Measurements from ENCODE around the gene ADAMTSL3. TPM values are rescaled to one million over a fixed set of nuclear protein-coding genes. Genes with fewer than 3 reads are reported as not detected.
A peak's percentile ranks its signal among the peaks of the same experiment; 100 is the strongest.

Gene ADAMTSL3
- total RNA-seq, 1 experiment from 2014 or later = 0.07 TPM

DNA sequence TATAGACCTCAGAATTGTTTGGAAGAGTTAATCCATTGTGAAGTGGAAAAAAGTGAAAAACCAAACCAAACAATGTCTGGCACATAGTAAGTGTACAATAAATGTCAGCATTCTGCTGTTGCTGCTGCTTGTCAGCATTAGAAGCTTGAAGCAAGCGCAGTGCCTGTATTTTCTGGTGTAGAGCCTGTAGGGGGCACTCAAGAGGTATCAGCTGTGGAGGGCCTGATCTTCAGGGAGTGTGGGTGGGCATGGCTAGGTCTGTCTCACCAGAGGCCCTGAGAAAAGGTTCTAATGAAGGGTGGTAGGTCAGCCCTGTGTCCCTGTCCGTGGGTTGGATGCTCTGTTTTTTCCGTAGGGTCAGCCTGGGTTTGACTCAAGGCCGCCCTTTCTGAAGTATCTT, 3.6 kb downstream of the ADAMTSL3 start:
- H3K4me1 Mint-ChIP-seq (ENCODE audit: low read depth, unreplicated experiment) = peaks cover 12% of the 10 kb centered on the region
- no peaks in the 10 kb centered on the region for H3K36me3 Mint-ChIP-seq (ENCODE audit: insufficient read depth, unreplicated experiment)
- H3K27ac Mint-ChIP-seq (ENCODE audit: unreplicated experiment) = no peak overlapping the region
- POLR2A ChIA-PET = no interaction called here
- H3K4me3 ChIP-seq (ENCODE audit: low read depth, low read length) = no peak overlapping the region
- CTCF ChIA-PET = no interaction called here
- no peaks in the 10 kb centered on the region for H3K27me3 ChIP-seq (replicated peaks; ENCODE audit: control insufficient read depth, insufficient read depth, low read length)
- no peaks in the 10 kb centered on the region for H3K9me3 ChIP-seq
- H3K36me3 ChIP-seq (ENCODE audit: control insufficient read depth, insufficient read depth, low read length) = no peaks in the 10 kb centered on the region
- no peaks in the 10 kb centered on the region for H3K27me3 Mint-ChIP-seq (ENCODE audit: insufficient read depth, unreplicated experiment)
- intact Hi-C loops (cut with micrococcal nuclease; ENCODE audit: unreplicated experiment) = no loop called here
- peaks cover 8% of the 10 kb centered on the region for H3K4me1 ChIP-seq
- TF ChIP-seq, protein P1, sequence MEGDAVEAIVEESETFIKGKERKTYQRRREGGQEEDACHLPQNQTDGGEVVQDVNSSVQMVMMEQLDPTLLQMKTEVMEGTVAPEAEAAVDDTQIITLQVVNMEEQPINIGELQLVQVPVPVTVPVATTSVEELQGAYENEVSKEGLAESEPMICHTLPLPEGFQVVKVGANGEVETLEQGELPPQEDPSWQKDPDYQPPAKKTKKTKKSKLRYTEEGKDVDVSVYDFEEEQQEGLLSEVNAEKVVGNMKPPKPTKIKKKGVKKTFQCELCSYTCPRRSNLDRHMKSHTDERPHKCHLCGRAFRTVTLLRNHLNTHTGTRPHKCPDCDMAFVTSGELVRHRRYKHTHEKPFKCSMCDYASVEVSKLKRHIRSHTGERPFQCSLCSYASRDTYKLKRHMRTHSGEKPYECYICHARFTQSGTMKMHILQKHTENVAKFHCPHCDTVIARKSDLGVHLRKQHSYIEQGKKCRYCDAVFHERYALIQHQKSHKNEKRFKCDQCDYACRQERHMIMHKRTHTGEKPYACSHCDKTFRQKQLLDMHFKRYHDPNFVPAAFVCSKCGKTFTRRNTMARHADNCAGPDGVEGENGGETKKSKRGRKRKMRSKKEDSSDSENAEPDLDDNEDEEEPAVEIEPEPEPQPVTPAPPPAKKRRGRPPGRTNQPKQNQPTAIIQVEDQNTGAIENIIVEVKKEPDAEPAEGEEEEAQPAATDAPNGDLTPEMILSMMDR (IDR thresholded peaks at IDR 0.05; ENCODE audit: insufficient read depth in 1 of 2, low read depth in 1 of 2, low read length in 1 of 2, severe bottlenecking in 1 of 2, unreplicated experiment in 1 of 2) = peak in 1 of 2 experiments; percentile 20
- no peaks in the 10 kb centered on the region for H3K9me3 Mint-ChIP-seq (ENCODE audit: unreplicated experiment)
- no TSS peak for BruUV-seq (replicated peaks)
- no peak overlapping the region for H3K4me3 Mint-ChIP-seq (ENCODE audit: unreplicated experiment)
- no peak for DNase-seq

- no peak overlapping the region for H3K27ac Mint-ChIP-seq (ENCODE audit: unreplicated experiment)
- ChIA-PET POLR2A (no interaction called here), CTCF (no interaction called here)
- intact Hi-C loops (cut with micrococcal nuclease; ENCODE audit: unreplicated experiment) = no loop called here
- no peak overlapping the region for H3K4me3 ChIP-seq (ENCODE audit: low read depth, low read length)
- no TSS peak for BruUV-seq (replicated peaks)
- peaks cover under 1% of the 10 kb centered on the region for H3K27me3 Mint-ChIP-seq (ENCODE audit: insufficient read depth, unreplicated experiment)
- H3K36me3 ChIP-seq (ENCODE audit: control insufficient read depth, insufficient read depth, low read length) = no peaks in the 10 kb centered on the region
- H3K4me1 Mint-ChIP-seq (ENCODE audit: low read depth, unreplicated experiment) = peaks cover 12% of the 10 kb centered on the region
- H3K9me3 Mint-ChIP-seq (ENCODE audit: unreplicated experiment) = no peaks in the 10 kb centered on the region
- H3K4me1 ChIP-seq = peaks cover 8% of the 10 kb centered on the region
- H3K27me3 ChIP-seq (replicated peaks; ENCODE audit: control insufficient read depth, insufficient read depth, low read length) = no peaks in the 10 kb centered on the region
- H3K4me3 Mint-ChIP-seq (ENCODE audit: unreplicated experiment) = no peak overlapping the region
- TF ChIP-seq, protein P1 (IDR thresholded peaks at IDR 0.05; ENCODE audit: insufficient read depth in 1 of 2, low read depth in 1 of 2, low read length in 1 of 2, severe bottlenecking in 1 of 2, unreplicated experiment in 1 of 2) = no peak
- H3K9me3 ChIP-seq = no peaks in the 10 kb centered on the region
- DNase-seq = no peak
- H3K36me3 Mint-ChIP-seq (ENCODE audit: insufficient read depth, unreplicated experiment) = no peaks in the 10 kb centered on the region
Measured at GRCh38 chr15:83658430-83659416, 4.8 kb downstream of the ADAMTSL3 start.

DNA sequence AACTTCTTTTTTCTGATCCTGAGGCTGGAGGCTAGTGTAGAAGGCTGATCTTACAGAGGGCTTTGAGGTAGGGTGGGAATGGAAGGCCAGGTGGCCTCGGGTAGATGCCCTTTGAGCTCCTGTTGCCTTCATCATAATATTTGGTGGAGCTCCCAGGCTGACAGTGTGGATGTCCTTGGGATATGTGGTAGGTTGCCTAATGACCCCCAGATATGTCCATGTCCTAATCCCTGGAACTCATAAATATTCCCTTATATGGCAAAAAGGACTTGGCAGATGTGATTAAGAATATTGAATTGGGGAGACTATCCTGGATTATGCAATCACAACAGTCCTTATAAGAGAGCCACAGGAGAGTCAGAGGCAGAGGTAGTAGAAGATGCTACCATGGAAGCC, 5.5 kb downstream of the ADAMTSL3 start:
- H3K27me3 Mint-ChIP-seq (ENCODE audit: insufficient read depth, unreplicated experiment) = peaks cover 4% of the 10 kb centered on the region
- peaks cover 12% of the 10 kb centered on the region for H3K4me1 Mint-ChIP-seq (ENCODE audit: low read depth, unreplicated experiment)
- H3K9me3 Mint-ChIP-seq (ENCODE audit: unreplicated experiment) = no peaks in the 10 kb centered on the region
- Histone ChIP-seq H3K9me3 (no peaks in the 10 kb centered on the region), H3K27me3 (replicated peaks; ENCODE audit: control insufficient read depth, insufficient read depth, low read length) (no peaks in the 10 kb centered on the region), H3K4me1 (peaks cover 8% of the 10 kb centered on the region), H3K36me3 (ENCODE audit: control insufficient read depth, insufficient read depth, low read length) (no peaks in the 10 kb centered on the region), H3K4me3 (ENCODE audit: low read depth, low read length) (no peak overlapping the region)
- TF ChIP-seq, protein P1 (IDR thresholded peaks at IDR 0.05; ENCODE audit: insufficient read depth in 1 of 2, low read depth in 1 of 2, low read length in 1 of 2, severe bottlenecking in 1 of 2, unreplicated experiment in 1 of 2) = no peak
- no peak for DNase-seq
- H3K4me3 Mint-ChIP-seq (ENCODE audit: unreplicated experiment) = no peak overlapping the region
- CTCF ChIA-PET = no interaction called here
- no peak overlapping the region for H3K27ac Mint-ChIP-seq (ENCODE audit: unreplicated experiment)
- BruUV-seq (replicated peaks) = no TSS peak
- no peaks in the 10 kb centered on the region for H3K36me3 Mint-ChIP-seq (ENCODE audit: insufficient read depth, unreplicated experiment)
- POLR2A ChIA-PET = no interaction called here
- intact Hi-C loops (cut with micrococcal nuclease; ENCODE audit: unreplicated experiment) = no loop called here

Measured in Caco-2 (cell line).